Measurements from ENCODE around the gene MANEAL.

- TF ChIP-seq, protein P1, sequence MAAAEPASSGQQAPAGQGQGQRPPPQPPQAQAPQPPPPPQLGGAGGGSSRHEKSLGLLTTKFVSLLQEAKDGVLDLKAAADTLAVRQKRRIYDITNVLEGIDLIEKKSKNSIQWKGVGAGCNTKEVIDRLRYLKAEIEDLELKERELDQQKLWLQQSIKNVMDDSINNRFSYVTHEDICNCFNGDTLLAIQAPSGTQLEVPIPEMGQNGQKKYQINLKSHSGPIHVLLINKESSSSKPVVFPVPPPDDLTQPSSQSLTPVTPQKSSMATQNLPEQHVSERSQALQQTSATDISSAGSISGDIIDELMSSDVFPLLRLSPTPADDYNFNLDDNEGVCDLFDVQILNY (CRISPR knock-in tag; IDR thresholded peaks at IDR 0.05), result no peak
- TF ChIP-seq CBFB (CRISPR knock-in tag; IDR thresholded peaks at IDR 0.05; ENCODE audit: low read depth), result no peak
- TF ChIP-seq KAT7 (CRISPR knock-in tag; IDR thresholded peaks at IDR 0.05; ENCODE audit: borderline replicate concordance), result no peak
- TF ChIP-seq, protein P2, sequence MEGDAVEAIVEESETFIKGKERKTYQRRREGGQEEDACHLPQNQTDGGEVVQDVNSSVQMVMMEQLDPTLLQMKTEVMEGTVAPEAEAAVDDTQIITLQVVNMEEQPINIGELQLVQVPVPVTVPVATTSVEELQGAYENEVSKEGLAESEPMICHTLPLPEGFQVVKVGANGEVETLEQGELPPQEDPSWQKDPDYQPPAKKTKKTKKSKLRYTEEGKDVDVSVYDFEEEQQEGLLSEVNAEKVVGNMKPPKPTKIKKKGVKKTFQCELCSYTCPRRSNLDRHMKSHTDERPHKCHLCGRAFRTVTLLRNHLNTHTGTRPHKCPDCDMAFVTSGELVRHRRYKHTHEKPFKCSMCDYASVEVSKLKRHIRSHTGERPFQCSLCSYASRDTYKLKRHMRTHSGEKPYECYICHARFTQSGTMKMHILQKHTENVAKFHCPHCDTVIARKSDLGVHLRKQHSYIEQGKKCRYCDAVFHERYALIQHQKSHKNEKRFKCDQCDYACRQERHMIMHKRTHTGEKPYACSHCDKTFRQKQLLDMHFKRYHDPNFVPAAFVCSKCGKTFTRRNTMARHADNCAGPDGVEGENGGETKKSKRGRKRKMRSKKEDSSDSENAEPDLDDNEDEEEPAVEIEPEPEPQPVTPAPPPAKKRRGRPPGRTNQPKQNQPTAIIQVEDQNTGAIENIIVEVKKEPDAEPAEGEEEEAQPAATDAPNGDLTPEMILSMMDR (IDR thresholded peaks at IDR 0.05), result no peak
- TF ChIP-seq, protein P3, sequence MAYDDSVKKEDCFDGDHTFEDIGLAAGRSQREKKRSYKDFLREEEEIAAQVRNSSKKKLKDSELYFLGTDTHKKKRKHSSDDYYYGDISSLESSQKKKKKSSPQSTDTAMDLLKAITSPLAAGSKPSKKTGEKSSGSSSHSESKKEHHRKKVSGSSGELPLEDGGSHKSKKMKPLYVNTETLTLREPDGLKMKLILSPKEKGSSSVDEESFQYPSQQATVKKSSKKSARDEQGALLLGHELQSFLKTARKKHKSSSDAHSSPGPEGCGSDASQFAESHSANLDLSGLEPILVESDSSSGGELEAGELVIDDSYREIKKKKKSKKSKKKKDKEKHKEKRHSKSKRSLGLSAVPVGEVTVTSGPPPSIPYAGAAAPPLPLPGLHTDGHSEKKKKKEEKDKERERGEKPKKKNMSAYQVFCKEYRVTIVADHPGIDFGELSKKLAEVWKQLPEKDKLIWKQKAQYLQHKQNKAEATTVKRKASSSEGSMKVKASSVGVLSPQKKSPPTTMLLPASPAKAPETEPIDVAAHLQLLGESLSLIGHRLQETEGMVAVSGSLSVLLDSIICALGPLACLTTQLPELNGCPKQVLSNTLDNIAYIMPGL (CRISPR knock-in tag; IDR thresholded peaks at IDR 0.05), result no peak
- no peak for TF ChIP-seq SMAD3 (CRISPR knock-in tag; IDR thresholded peaks at IDR 0.05; ENCODE audit: borderline replicate concordance)
- TF ChIP-seq, protein P4, sequence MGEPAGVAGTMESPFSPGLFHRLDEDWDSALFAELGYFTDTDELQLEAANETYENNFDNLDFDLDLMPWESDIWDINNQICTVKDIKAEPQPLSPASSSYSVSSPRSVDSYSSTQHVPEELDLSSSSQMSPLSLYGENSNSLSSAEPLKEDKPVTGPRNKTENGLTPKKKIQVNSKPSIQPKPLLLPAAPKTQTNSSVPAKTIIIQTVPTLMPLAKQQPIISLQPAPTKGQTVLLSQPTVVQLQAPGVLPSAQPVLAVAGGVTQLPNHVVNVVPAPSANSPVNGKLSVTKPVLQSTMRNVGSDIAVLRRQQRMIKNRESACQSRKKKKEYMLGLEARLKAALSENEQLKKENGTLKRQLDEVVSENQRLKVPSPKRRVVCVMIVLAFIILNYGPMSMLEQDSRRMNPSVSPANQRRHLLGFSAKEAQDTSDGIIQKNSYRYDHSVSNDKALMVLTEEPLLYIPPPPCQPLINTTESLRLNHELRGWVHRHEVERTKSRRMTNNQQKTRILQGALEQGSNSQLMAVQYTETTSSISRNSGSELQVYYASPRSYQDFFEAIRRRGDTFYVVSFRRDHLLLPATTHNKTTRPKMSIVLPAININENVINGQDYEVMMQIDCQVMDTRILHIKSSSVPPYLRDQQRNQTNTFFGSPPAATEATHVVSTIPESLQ (CRISPR knock-in tag; IDR thresholded peaks at IDR 0.05), result no peak
- TF ChIP-seq, protein P5, sequence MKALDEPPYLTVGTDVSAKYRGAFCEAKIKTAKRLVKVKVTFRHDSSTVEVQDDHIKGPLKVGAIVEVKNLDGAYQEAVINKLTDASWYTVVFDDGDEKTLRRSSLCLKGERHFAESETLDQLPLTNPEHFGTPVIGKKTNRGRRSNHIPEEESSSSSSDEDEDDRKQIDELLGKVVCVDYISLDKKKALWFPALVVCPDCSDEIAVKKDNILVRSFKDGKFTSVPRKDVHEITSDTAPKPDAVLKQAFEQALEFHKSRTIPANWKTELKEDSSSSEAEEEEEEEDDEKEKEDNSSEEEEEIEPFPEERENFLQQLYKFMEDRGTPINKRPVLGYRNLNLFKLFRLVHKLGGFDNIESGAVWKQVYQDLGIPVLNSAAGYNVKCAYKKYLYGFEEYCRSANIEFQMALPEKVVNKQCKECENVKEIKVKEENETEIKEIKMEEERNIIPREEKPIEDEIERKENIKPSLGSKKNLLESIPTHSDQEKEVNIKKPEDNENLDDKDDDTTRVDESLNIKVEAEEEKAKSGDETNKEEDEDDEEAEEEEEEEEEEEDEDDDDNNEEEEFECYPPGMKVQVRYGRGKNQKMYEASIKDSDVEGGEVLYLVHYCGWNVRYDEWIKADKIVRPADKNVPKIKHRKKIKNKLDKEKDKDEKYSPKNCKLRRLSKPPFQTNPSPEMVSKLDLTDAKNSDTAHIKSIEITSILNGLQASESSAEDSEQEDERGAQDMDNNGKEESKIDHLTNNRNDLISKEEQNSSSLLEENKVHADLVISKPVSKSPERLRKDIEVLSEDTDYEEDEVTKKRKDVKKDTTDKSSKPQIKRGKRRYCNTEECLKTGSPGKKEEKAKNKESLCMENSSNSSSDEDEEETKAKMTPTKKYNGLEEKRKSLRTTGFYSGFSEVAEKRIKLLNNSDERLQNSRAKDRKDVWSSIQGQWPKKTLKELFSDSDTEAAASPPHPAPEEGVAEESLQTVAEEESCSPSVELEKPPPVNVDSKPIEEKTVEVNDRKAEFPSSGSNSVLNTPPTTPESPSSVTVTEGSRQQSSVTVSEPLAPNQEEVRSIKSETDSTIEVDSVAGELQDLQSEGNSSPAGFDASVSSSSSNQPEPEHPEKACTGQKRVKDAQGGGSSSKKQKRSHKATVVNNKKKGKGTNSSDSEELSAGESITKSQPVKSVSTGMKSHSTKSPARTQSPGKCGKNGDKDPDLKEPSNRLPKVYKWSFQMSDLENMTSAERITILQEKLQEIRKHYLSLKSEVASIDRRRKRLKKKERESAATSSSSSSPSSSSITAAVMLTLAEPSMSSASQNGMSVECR (CRISPR knock-in tag; IDR thresholded peaks at IDR 0.05; ENCODE audit: borderline replicate concordance), result no peak
- TF ChIP-seq FOXJ3 (CRISPR knock-in tag; IDR thresholded peaks at IDR 0.05; ENCODE audit: borderline replicate concordance), result no peak
- TF ChIP-seq ESRRA (CRISPR knock-in tag; IDR thresholded peaks at IDR 0.05; ENCODE audit: borderline replicate concordance), result no peak
- no peak for TF ChIP-seq ZNF121 (CRISPR knock-in tag; IDR thresholded peaks at IDR 0.05)
Measured at GRCh38 chr1:37824001-37824400, 30.4 kb downstream of the MANEAL start.
